Measurements from ENCODE around the gene TPP1.

DNA sequence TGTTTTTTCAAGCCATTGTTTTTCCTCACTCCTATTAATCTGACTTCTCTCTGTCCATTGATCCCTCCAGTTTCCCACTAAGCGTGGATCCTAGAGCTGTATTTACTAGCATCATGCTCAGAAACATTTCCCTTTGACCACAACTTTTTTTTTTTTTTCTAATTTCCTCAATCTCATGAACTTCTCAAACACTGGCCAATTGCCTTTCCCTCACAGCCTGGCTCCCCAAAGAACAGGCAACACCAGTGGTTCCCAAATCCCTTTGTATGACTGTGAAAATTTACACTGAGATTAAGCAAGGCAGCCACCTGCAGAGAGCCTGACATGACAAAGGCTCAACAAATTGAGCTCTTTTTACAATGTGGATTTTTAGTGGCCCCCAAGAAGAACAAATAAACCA lies 1.4 kb upstream of the TPP1 start:
- TF ChIP-seq, protein P1, sequence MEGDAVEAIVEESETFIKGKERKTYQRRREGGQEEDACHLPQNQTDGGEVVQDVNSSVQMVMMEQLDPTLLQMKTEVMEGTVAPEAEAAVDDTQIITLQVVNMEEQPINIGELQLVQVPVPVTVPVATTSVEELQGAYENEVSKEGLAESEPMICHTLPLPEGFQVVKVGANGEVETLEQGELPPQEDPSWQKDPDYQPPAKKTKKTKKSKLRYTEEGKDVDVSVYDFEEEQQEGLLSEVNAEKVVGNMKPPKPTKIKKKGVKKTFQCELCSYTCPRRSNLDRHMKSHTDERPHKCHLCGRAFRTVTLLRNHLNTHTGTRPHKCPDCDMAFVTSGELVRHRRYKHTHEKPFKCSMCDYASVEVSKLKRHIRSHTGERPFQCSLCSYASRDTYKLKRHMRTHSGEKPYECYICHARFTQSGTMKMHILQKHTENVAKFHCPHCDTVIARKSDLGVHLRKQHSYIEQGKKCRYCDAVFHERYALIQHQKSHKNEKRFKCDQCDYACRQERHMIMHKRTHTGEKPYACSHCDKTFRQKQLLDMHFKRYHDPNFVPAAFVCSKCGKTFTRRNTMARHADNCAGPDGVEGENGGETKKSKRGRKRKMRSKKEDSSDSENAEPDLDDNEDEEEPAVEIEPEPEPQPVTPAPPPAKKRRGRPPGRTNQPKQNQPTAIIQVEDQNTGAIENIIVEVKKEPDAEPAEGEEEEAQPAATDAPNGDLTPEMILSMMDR (IDR thresholded peaks at IDR 0.05) = no peak
- TF ChIP-seq POLR2AphosphoS5 (IDR thresholded peaks at IDR 0.05) = no peak

All from breast epithelium (tissue), 3 donors.